Measurements from ENCODE around the gene GSTA4. TPM values are rescaled to one million over a fixed set of nuclear protein-coding genes. Genes with fewer than 3 reads are reported as not detected.

Gene GSTA4
- total RNA-seq (2022; extraction: Qiagen RNA extraction), result 7.6 to 9.7 TPM (median 8.7 TPM) in 5 replicates

GRCh38 chr6:52995089-52995912 is at the start of gene GSTA4:
Gene GSTA4, minus strand, starts transcription at chr6:52995284. Its CDS starts 1,041 bp downstream, at chr6:52994243.

Other genes starting within 250 kb of the GSTA4 start
- not detected in 5 replicates for gene GSTA2, start 231.8 kb downstream of the GSTA4 start, total RNA-seq (2022; extraction: Qiagen RNA extraction)
- gene GSTA1, start 191.5 kb downstream of the GSTA4 start, total RNA-seq (2022; extraction: Qiagen RNA extraction), result 0.11 TPM in 1 of 5 replicates, not detected in the others
- not detected in 5 replicates for gene GSTA5, start 154.5 kb downstream of the GSTA4 start, total RNA-seq (2022; extraction: Qiagen RNA extraction)
- not detected in 5 replicates for gene GSTA3, start 85.6 kb downstream of the GSTA4 start, total RNA-seq (2022; extraction: Qiagen RNA extraction)
- gene CILK1, start 66.5 kb upstream of the GSTA4 start, total RNA-seq (2022; extraction: Qiagen RNA extraction), result 2.0 to 3.3 TPM (median 3.0 TPM) in 5 replicates
- gene FBXO9, start 70.1 kb upstream of the GSTA4 start, total RNA-seq (2022; extraction: Qiagen RNA extraction), result 31.5 to 41.0 TPM (median 33.9 TPM) in 5 replicates
- 0.05 to 0.07 TPM in 2 of 5 replicates, not detected in the others for gene GCM1, start 153.6 kb upstream of the GSTA4 start, total RNA-seq (2022; extraction: Qiagen RNA extraction)

Measured in A549 treated with dexamethasone at 1 μM for 4 hours (cell line).